HG03378 (cell line): Measurements from ENCODE around the gene ZC3H18.
A peak's percentile ranks its signal among the peaks of the same experiment; 100 is the strongest.

Experiments used
- ATAC-seq: cut with Tn5 transposase; IDR thresholded peaks from one replicate; pipeline ENCODE4 v1.9.1; 2021; ENCODE audit warnings: mild to moderate bottlenecking, moderate library complexity; ENCODE audit not compliant: unreplicated experiment

The ZC3H18 gene

GRCh38 chr16:88636488-88637265, 66.5 kb downstream of the ZC3H18 start:
- no peak for ATAC-seq

- no peak for ATAC-seq
Observed at GRCh38 chr16:88638323-88639230, 68.4 kb downstream of the ZC3H18 start, which contains the start of gene IL17C. Gene IL17C (plus strand): TSS chr16:88638572. CDS start chr16:88638642, 70 bp downstream.

GRCh38 chr16:88639231-88640038, 69.2 kb downstream of the ZC3H18 start:
- ATAC-seq: no peak

- no peak for ATAC-seq
Observed at GRCh38 chr16:88640039-88640495, 69.9 kb downstream of the ZC3H18 start.

GRCh38 chr16:88640498-88641247, 70.5 kb downstream of the ZC3H18 start:
- no peak for ATAC-seq

- no peak for ATAC-seq
Observed at GRCh38 chr16:88642881-88643643, 72.9 kb downstream of the ZC3H18 start.

- ATAC-seq: no peak
Observed at GRCh38 chr16:88643644-88643932, 73.4 kb downstream of the ZC3H18 start.

- no peak for ATAC-seq
Observed at GRCh38 chr16:88645455-88645854, 75.3 kb downstream of the ZC3H18 start.

- ATAC-seq: no peak
Observed at GRCh38 chr16:88645941-88646340, 75.7 kb downstream of the ZC3H18 start.

GRCh38 chr16:88646345-88647034, 76.3 kb downstream of the ZC3H18 start:
- no peak for ATAC-seq

GRCh38 chr16:88647178-88648070, 77.2 kb downstream of the ZC3H18 start:
- no peak for ATAC-seq

GRCh38 chr16:88649195-88649923, 79.2 kb downstream of the ZC3H18 start:
- ATAC-seq: no peak

GRCh38 chr16:88649924-88650748, 79.9 kb downstream of the ZC3H18 start:
- ATAC-seq: peak; percentile 10

GRCh38 chr16:88650749-88651275, 80.6 kb downstream of the ZC3H18 start, which contains the start of gene CYBA:
Gene CYBA (minus strand): TSS chr16:88651053. CDS start chr16:88651013, 40 bp downstream.
- ATAC-seq: peak; percentile 43

GRCh38 chr16:88651276-88651988, 81.2 kb downstream of the ZC3H18 start:
- peak; percentile 72 for ATAC-seq
